Left cardiac atrium (tissue), 4 donors: ENCODE data around the gene ANKRD40CL. TPM values are rescaled to one million over a fixed set of nuclear protein-coding genes. Genes with fewer than 3 reads are reported as not detected.
"Not testable (repeated sequence)": the region's sequence is repeated elsewhere in the genome, so short reads cannot be mapped to it uniquely, and the experiment has no call there.

ENCODE experiments used
- ATAC-seq, 2 donors: fragments of 200-7000 bp; cut with Tn5 transposase; one replicate each; pipeline ENCODE4 v1.9.1; 2020; ENCODE audit warnings: mild to moderate bottlenecking in 2 of 2, moderate library complexity in 2 of 2
- DNase-seq: peaks from one replicate; pipeline ENCODE4 v3.0.0-alpha.2; 2020
- intact Hi-C, 2 donors: fragments of 100-400 bp; cut with DNase I; formaldehyde crosslinking; loops; one replicate each; pipeline versions ENCODE4 v1.14.1 to v1.15.1; 2022 to 2023
- microRNA-seq, 2 donors: library from miRNA; unstranded; fragments of <30 nt; microRNA quantifications; one replicate each; pipeline ENCODE4 v1.2.0, GENCODE V29; 2020
- total RNA-seq, 2 donors: library from RNA; stranded (reverse); fragmentation: NEBNext Ultra II Directional; extraction: Animal tissue kit (Norgen Biotek cat#: 25700); gene quantifications; one replicate each; pipeline ENCODE4 v1.2.1, GENCODE V29; 2021
- donor health status: DM: no; HTN: yes; CAD: no.
- donor health status: DM: no; HTN: yes; CAD: no; lungs with severe emphysema.
- donor health status: DM: yes; HTN: yes; CAD: no.
- donor health status: Dilated cardiomyopathy.

ANKRD40CL gene
- total RNA-seq, 2 donors from 2014 or later: not detected

DNA sequence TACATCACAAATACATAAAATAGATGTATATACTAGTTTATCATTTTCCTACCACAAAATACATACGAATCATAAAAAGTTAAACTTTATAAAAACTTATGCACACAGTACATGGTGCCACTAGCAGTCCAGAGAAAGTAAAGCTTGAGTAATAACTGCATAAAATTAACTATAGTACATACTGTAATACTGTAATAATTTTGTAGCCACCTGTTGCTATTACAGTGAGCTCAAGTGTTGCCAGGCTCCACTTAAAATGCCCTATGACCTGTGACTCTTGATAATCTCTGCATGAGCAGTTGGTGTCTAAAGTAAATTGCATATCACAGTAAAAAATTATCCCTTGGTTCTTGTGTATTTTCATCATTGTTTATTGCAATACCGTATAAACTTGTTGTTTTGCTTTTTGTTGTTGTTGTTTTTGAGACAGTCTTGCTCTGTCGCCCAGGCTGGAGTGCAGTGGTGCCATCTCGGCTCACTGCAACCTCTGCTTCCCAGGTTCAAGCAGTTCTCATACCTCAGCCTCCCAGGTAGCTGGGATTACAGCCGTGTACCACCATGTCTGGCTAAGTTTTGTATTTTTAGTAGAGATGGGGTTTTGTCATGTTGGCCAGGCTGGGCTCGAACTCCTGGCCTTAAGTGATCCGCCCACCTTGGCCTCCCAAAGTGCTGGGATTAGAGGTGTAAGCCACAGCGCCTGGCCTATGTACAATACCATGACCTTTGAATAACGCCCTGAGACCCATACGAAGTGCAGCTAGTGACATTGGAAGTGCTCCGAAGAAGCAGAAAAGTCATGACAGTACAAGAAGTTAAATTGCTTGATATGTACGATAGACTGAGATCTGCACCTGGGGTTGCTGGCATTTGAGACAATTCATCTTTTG lies 41.3 kb downstream of the ANKRD40CL start:
- no peak for DNase-seq
- no peak for ATAC-seq
- intact Hi-C loops: no loop called here

DNA sequence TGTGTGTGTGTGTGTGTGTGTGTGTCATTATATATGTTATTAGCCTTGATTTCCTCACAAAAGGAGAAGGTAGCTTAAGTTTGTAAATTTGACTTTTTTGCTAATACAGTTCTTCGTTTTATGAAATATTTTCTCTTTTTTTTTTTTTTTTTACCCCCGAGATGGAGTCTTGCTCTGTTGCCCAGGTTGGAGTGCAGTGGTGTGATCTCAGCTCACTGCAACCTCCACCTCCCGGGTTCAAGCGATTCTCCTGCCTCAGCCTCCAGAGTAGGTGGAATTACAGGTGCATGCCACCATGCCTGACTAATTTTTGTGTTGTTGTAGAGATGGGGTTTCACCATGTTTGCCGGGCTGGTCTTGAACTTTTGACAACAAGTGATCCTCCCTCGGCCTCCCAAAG lies 42.7 kb downstream of the ANKRD40CL start:
- intact Hi-C loops, DNase-seq: not testable (repeated sequence)

DNA sequence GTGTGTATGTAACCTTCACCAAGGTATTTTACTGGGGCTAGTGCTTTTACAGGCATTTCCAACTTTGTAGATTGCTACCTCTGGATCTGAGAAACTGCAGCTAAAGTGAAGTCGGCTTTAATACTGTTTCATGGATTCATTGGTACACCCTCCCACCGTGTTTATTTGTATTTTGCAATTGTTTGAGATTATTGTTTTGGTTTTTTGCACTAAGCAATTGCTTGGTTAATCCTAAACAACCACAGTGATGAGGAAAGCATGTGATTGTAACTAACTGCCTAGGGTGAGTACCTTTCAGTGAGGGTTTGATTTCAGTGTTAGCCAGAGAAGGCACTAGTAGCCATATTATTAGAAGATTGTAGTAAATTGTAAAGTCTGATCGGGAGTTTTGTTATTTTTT lies 44.6 kb downstream of the ANKRD40CL start:
- no peak for ATAC-seq

More for the DNA sequence above, 42.7 kb downstream of the ANKRD40CL start:
- ATAC-seq: not testable (repeated sequence)

DNA sequence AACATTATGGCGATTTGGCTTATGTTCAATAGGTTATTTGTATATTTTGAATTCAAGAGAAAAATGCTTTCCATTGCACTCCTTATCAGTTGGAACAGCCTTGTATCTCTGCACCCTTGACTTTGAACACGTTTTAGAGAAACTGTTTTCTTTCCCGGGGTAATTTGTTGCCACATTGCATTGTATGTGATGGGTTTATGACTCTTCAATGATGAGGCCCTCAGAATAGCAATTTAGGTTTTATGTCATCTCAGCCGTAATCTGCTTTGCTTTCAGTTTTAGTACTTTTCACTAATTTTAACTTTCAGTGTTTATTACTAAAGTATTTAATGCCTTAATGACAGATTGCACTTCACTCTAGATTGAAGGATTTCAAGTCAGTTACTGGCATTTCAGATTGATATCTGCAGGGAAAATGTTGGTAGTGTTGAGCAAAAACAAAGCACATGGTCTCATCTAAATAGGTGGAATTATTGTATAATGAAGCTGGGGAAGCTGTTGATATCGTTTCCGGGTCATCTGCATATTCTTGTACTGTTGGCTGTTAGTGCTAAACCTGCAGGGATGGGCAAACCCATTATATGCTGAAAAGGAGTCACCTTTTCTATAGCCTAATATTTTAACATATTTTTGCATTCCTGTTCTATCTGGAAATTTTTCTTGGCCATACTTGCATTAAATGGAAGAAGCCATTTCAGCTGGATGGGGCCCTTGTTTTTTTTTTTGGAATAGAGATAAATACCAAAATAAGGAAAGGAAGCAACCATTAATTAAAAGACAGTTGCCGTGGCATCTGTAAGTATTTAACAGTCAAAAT lies 45.9 kb downstream of the ANKRD40CL start:
- DNase-seq (no peak), ATAC-seq (no peak)
- intact Hi-C loops: no loop called here

More for the DNA sequence above, 44.6 kb downstream of the ANKRD40CL start:
- intact Hi-C loops: no loop called here
- no peak for DNase-seq

DNA sequence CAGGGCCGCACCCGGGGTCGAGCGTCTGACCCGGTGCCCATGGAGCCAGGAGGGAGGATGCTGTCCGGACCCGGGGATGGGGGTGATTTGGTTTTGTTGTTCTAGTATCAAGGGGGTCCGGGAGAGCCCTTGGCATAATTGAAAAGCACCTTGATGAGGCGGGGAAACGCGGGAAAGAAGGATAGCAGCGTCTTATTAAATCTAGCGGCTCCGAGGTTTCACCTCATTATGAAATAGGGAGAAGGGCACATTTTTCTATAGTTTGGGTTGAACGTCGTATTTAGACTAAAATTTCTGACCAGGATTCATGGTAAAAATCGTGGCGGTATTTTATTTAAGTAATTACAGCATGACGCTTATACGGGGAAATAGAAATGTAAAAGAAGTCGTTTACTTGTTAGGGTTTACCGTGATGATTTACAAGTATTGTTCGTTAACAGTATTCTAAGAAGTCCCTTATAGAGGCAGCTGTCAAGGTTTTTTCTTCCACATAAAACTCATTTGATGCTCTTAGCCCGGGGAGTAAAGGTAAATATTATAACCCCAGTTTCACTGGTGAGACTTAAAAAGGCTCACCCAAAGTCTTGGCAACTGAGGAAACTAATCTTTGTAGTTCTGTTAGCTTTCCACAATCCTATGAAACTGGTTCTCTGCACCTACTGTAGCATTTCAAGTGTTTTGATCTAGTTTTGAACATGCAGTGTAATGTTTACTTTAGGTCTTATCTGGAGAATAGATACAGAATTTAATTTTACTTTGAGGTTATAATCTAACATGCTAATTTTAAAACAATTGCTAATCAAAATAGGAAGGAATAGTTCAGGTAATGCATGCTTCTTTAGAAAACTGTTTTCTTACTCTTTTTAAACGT lies 47.2 kb downstream of the ANKRD40CL start:
- ATAC-seq (no peak), DNase-seq (no peak)
- intact Hi-C loops: no loop called here

DNA sequence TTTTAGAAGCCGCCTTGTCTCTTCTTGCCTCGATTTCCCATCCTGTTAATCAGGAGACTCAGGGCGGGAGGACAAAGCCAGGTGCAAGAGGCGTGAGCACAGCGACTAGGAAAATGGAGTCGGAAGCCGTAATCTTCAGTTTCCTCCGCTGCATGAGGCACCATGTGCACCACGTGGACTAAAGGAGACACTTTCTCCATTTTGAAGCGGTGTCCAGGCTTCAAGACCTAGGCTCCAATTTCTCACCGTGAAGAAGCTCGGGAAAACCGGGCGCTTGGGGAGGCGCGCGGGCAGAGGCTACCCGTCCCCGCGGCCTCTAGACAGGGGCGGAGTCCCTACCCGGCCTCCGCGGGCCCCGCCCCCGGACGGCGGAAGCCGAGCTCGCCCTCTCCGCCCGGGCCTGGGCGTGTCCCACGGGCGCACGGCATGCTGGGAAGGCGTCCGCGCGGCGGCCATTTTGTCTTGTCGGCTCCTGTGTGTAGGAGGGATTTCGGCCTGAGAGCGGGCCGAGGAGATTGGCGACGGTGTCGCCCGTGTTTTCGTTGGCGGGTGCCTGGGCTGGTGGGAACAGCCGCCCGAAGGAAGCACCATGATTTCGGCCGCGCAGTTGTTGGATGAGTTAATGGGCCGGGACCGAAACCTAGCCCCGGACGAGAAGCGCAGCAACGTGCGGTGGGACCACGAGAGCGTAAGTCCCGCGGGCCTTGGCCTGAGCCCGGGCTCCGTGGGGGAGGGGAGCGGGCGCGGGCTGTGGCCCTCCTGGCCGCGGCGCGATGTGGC lies 48.0 kb downstream of the ANKRD40CL start, which contains the start of gene LUC7L3:
Gene LUC7L3 (plus strand): TSS at position 460 of the 780 bp plus-strand sequence. CDS start 130 bp downstream, at position 590.
- DNase-seq (peak; percentile 94), ATAC-seq (peak; percentile 99)
- intact Hi-C loops: no loop called here

DNA sequence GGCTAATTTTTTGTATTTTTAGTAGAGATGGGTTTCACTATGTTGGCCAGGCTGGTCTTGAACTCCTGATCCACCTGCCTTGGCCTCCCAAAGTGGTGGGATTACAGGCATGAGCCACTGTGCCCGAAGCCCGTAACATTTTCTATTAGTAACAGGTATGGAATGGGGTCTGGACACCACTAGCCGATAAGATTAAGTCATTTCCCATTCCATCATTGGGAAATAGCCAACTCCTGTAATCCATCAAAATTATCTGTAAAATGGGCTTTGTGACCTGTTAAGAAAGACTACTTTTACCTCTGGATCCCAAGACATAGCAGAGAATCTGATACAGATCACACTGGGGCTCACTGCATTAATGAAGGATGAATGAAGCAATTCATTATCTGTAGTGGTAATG lies 51.8 kb downstream of the ANKRD40CL start:
- no peak for ATAC-seq
- intact Hi-C loops: no loop called here

DNA sequence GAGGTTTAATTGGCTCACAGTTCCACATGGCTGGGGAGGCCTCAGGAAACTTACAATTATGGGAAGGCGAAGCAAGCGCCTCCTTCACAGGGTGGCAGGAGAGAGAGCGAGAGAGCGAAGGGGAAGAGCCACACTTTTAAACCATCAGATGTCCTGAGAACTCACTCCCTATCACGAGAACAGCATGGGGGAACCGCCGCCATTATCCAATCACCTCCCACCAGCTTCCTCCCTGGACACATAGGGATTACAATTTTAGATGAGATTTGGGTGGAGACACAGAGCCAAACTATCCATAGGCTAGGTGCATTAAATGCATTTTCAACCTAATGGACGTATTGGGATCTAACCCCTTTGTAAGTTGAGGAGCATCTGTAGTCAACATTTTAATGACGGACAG lies 54.7 kb downstream of the ANKRD40CL start:
- ATAC-seq (no peak), DNase-seq (no peak)
- intact Hi-C loops: no loop called here

More for the DNA sequence above, 51.8 kb downstream of the ANKRD40CL start:
- no peak for DNase-seq

Small RNAs within 50 kb of the gene (microRNA-seq; reads per million reads assigned to microRNA genes)
- gene MIR8059: 0 reads per million in 2 donors

Other genes with a start within 250 kb of the ANKRD40CL start
- gene EPN3, start 234.8 kb downstream of the ANKRD40CL start, total RNA-seq: 10 to 100 TPM in 1 of 2 donors, 1 to 10 TPM in 1; 7.0 to 16.1 TPM
- 10 to 100 TPM; 41.0 to 41.1 TPM for gene SPATA20, start 220.3 kb downstream of the ANKRD40CL start, total RNA-seq
- 1 to 10 TPM; 5.7 to 6.9 TPM for gene CACNA1G, start 206.8 kb downstream of the ANKRD40CL start, total RNA-seq
- gene ABCC3, start 132.6 kb downstream of the ANKRD40CL start, total RNA-seq: 1 to 10 TPM; 1.4 to 5.2 TPM
- gene ANKRD40, start 59.6 kb downstream of the ANKRD40CL start, total RNA-seq: 10 to 100 TPM; 43.8 to 45.4 TPM
- 10 to 100 TPM; 49.4 to 66.9 TPM for gene LUC7L3, start 47.9 kb downstream of the ANKRD40CL start, total RNA-seq
- under 1 TPM; 0.15 to 0.50 TPM for gene WFIKKN2, start 68.1 kb upstream of the ANKRD40CL start, total RNA-seq
- gene TOB1, start 98.8 kb upstream of the ANKRD40CL start, total RNA-seq: 10 to 100 TPM; 57.9 to 63.2 TPM